Activated T-cell treated with anti-CD3 and anti-CD28 coated beads, Interleukin-2, amount 50 U/mL, for 72 hours (primary cell): Measurements from ENCODE around the gene CFAP74. TPM values are rescaled to one million over a fixed set of nuclear protein-coding genes. Genes with fewer than 3 reads are reported as not detected.
A peak's percentile ranks its signal among the peaks of the same experiment; 100 is the strongest.

Experiments used
- ATAC-seq, 2 donors: fragments of 150-1000 bp; cut with Tn5 transposase; replicated peaks in 1 of 2; 2 replicates each; pipeline ENCODE4 v1.10.0; 2021; ENCODE audit warnings: moderate library complexity in 2 of 2, mild to moderate bottlenecking in 1 of 2
- DNase-seq, 2 donors: peaks; one replicate each; pipeline ENCODE4 v3.0.0; 2021 to 2022; ENCODE audit warnings: mixed read lengths in 1 of 2
- H3K27ac Mint-ChIP-seq: one replicate; pipeline ENCODE4 v1.8.0; 2022; ENCODE audit warnings: mild to moderate bottlenecking, moderate library complexity, mixed read lengths
- H3K27me3 Mint-ChIP-seq: one replicate; pipeline ENCODE4 v1.8.0; 2022; ENCODE audit warnings: low read depth, mixed read lengths
- H3K36me3 Mint-ChIP-seq, 2 donors: one replicate each; pipeline ENCODE4 v1.8.0; 2022; ENCODE audit warnings: mixed read lengths in 2 of 2, mild to moderate bottlenecking in 1 of 2; ENCODE audit not compliant: insufficient read depth in 2 of 2
- H3K4me1 Mint-ChIP-seq: one replicate; pipeline ENCODE4 v1.8.0; 2022; ENCODE audit warnings: low read depth, mixed read lengths
- H3K4me3 Mint-ChIP-seq, 2 donors: one replicate each; pipeline ENCODE4 v1.8.0; 2022; ENCODE audit warnings: mild to moderate bottlenecking in 2 of 2, mixed read lengths in 2 of 2, moderate library complexity in 2 of 2
- H3K9me3 Mint-ChIP-seq, 2 donors: one replicate each; pipeline ENCODE4 v1.8.0; 2022; ENCODE audit warnings: mixed read lengths in 2 of 2
- total RNA-seq, 2 donors: library from RNA; stranded (reverse); gene quantifications; one replicate each; pipeline ENCODE4 v1.2.3, GENCODE V29; 2022

CFAP74 gene
- total RNA-seq, 2 donors from 2014 or later, result not detected

- H3K27me3 Mint-ChIP-seq, result no peaks in the 10 kb centered on the region
- no peak overlapping the region for H3K27ac Mint-ChIP-seq
- H3K4me1 Mint-ChIP-seq, result peaks cover 5% of the 10 kb centered on the region
- no peaks in the 10 kb centered on the region for H3K9me3 Mint-ChIP-seq
- no peaks in the 10 kb centered on the region for H3K36me3 Mint-ChIP-seq
- DNase-seq, result no peak
- no peak for ATAC-seq
- peak overlapping the region; percentile 60 to 69 for H3K4me3 Mint-ChIP-seq
Observed at GRCh38 chr1:1917995-1918900, 85.3 kb downstream of the CFAP74 start.

- Mint-ChIP-seq H3K27me3 (no peaks in the 10 kb centered on the region), H3K4me1 (peaks cover 5% of the 10 kb centered on the region), H3K27ac (no peak overlapping the region), H3K36me3 (no peaks in the 10 kb centered on the region), H3K9me3 (no peaks in the 10 kb centered on the region), H3K4me3 (peak overlapping the region; percentile 60 to 61)
- DNase-seq (no peak), ATAC-seq (no peak)
Observed at GRCh38 chr1:1917304-1917976, 86.1 kb downstream of the CFAP74 start.

- Mint-ChIP-seq H3K4me3 (no peak overlapping the region), H3K36me3 (no peaks in the 10 kb centered on the region), H3K27ac (no peak overlapping the region), H3K4me1 (peaks cover 5% of the 10 kb centered on the region), H3K9me3 (no peaks in the 10 kb centered on the region), H3K27me3 (no peaks in the 10 kb centered on the region)
- ATAC-seq (no peak), DNase-seq (no peak)
Observed at GRCh38 chr1:1916851-1917251, 86.7 kb downstream of the CFAP74 start.

- H3K4me3 Mint-ChIP-seq, result no peak overlapping the region
- no peaks in the 10 kb centered on the region for H3K9me3 Mint-ChIP-seq
- H3K36me3 Mint-ChIP-seq, result no peaks in the 10 kb centered on the region
- H3K27me3 Mint-ChIP-seq, result no peaks in the 10 kb centered on the region
- DNase-seq (no peak), ATAC-seq (no peak)
- no peak overlapping the region for H3K27ac Mint-ChIP-seq
- H3K4me1 Mint-ChIP-seq, result peaks cover 5% of the 10 kb centered on the region
Observed at GRCh38 chr1:1915911-1916840, 87.4 kb downstream of the CFAP74 start.

GRCh38 chr1:1914971-1915692, 88.5 kb downstream of the CFAP74 start, which contains the start of gene CALML6:
Gene CALML6 (plus strand): TSS chr1:1915260. CDS start chr1:1915281, 21 bp downstream.
- no peaks in the 10 kb centered on the region for H3K27me3 Mint-ChIP-seq

GRCh38 chr1:1914101-1914970, 89.2 kb downstream of the CFAP74 start:
- H3K36me3 Mint-ChIP-seq, result no peaks in the 10 kb centered on the region
- H3K9me3 Mint-ChIP-seq, result no peaks in the 10 kb centered on the region
- H3K27ac Mint-ChIP-seq, result no peak overlapping the region
- H3K27me3 Mint-ChIP-seq, result no peaks in the 10 kb centered on the region
- no peak overlapping the region for H3K4me3 Mint-ChIP-seq
- no peak for DNase-seq
- ATAC-seq, result no peak
- H3K4me1 Mint-ChIP-seq, result peaks cover 15% of the 10 kb centered on the region

More at GRCh38 chr1:1914971-1915692, 88.5 kb downstream of the CFAP74 start, which contains the start of gene CALML6:
- Mint-ChIP-seq H3K4me1 (peaks cover 9% of the 10 kb centered on the region), H3K36me3 (no peaks in the 10 kb centered on the region), H3K27ac (no peak within 1 kb of the TSS), H3K4me3 (no peak within 1 kb of the TSS), H3K9me3 (no peaks in the 10 kb centered on the region)
- ATAC-seq (no peak), DNase-seq (no peak)

- Mint-ChIP-seq H3K4me1 (peaks cover 16% of the 10 kb centered on the region), H3K9me3 (no peaks in the 10 kb centered on the region), H3K36me3 (no peaks in the 10 kb centered on the region), H3K27ac (no peak overlapping the region), H3K27me3 (no peaks in the 10 kb centered on the region), H3K4me3 (peak overlapping the region in 1 of 2 donors; percentile 12)
- DNase-seq, result no peak
- no peak for ATAC-seq
Observed at GRCh38 chr1:1911350-1912041, 92.1 kb downstream of the CFAP74 start.

- Mint-ChIP-seq H3K4me3 (peak overlapping the region; percentile 87 to 91), H3K4me1 (peaks cover 23% of the 10 kb centered on the region), H3K36me3 (no peaks in the 10 kb centered on the region), H3K27me3 (no peaks in the 10 kb centered on the region), H3K27ac (no peak overlapping the region), H3K9me3 (no peaks in the 10 kb centered on the region)
- DNase-seq, result no peak
- ATAC-seq, result no peak
Observed at GRCh38 chr1:1910651-1911331, 92.8 kb downstream of the CFAP74 start.

GRCh38 chr1:1910033-1910465, 93.5 kb downstream of the CFAP74 start:
- Mint-ChIP-seq H3K4me3 (peak overlapping the region; percentile 87 to 91), H3K4me1 (peaks cover 23% of the 10 kb centered on the region), H3K36me3 (no peaks in the 10 kb centered on the region), H3K9me3 (no peaks in the 10 kb centered on the region), H3K27me3 (no peaks in the 10 kb centered on the region), H3K27ac (no peak overlapping the region)
- no peak for DNase-seq
- no peak for ATAC-seq

- ATAC-seq, result peak in 1 of 2 donors; percentile 0
Observed at GRCh38 chr1:1908506-1908791, 95.1 kb downstream of the CFAP74 start.

More at GRCh38 chr1:1908506-1908791, 95.1 kb downstream of the CFAP74 start:
- H3K4me1 Mint-ChIP-seq, result peaks cover 23% of the 10 kb centered on the region
- no peak overlapping the region for H3K27ac Mint-ChIP-seq
- DNase-seq, result no peak
- H3K36me3 Mint-ChIP-seq, result no peaks in the 10 kb centered on the region
- H3K9me3 Mint-ChIP-seq, result no peaks in the 10 kb centered on the region
- no peaks in the 10 kb centered on the region for H3K27me3 Mint-ChIP-seq
- H3K4me3 Mint-ChIP-seq, result peak overlapping the region; percentile 75 to 76
